DOHH2 (cell line): Measurements from ENCODE around the gene TMEM18.

Experiments used
- H3F3A ChIP-seq: fragments of 200-600 bp; sonication (generic), shearing (Covaris generic); 2 replicates; pipeline ENCODE4 v1.6.0; 2016; ENCODE audit warnings: antibody characterized with exemption, mild to moderate bottlenecking; ENCODE audit not compliant: control insufficient read depth, insufficient read depth
- H3K27ac ChIP-seq: fragments of 200-600 bp; sonication (generic); 2 replicates; pipeline ENCODE4 v1.5.1; 2014; ENCODE audit warnings: low read depth, mild to moderate bottlenecking, low read length, moderate library complexity
- H3K27me3 ChIP-seq: fragments of 200-600 bp; sonication (generic); 2 replicates; pipeline ENCODE4 v1.6.1; 2014; ENCODE audit warnings: mild to moderate bottlenecking, low read length, mixed read lengths; ENCODE audit not compliant: control insufficient read depth
- H3K36me3 ChIP-seq: fragments of 200-600 bp; sonication (generic); 2 replicates; pipeline ENCODE4 v1.6.1; 2014; ENCODE audit warnings: mild to moderate bottlenecking, low read length, moderate library complexity, mixed read lengths; ENCODE audit not compliant: control insufficient read depth
- H3K4me1 ChIP-seq: fragments of 200-600 bp; sonication (generic); 2 replicates; pipeline ENCODE4 v1.6.1; 2014; ENCODE audit warnings: mild to moderate bottlenecking, low read length, mixed read lengths; ENCODE audit not compliant: control insufficient read depth
- H3K4me2 ChIP-seq: fragments of 200-600 bp; sonication (generic); 2 replicates; pipeline ENCODE4 v1.6.0; 2014; ENCODE audit warnings: mild to moderate bottlenecking, low read length, moderate library complexity
- H3K4me3 ChIP-seq: fragments of 200-600 bp; sonication (generic); 2 replicates; pipeline ENCODE4 v1.5.1; 2014; ENCODE audit warnings: mild to moderate bottlenecking, low read length, mixed read lengths
- H3K79me2 ChIP-seq: fragments of 200-600 bp; sonication (generic); 2 replicates; pipeline ENCODE4 v1.6.1; 2014; ENCODE audit warnings: mild to moderate bottlenecking, low read length, mixed read lengths; ENCODE audit not compliant: control insufficient read depth
- H3K9me2 ChIP-seq: fragments of 200-600 bp; sonication (generic); replicated peaks from 2 replicates; pipeline ENCODE4 v1.6.1; 2014; ENCODE audit warnings: mild to moderate bottlenecking, low read length, mixed read lengths; ENCODE audit not compliant: control insufficient read depth
- H3K9me3 ChIP-seq: fragments of 200-600 bp; sonication (generic); 2 replicates; pipeline ENCODE4 v1.6.1; 2014; ENCODE audit warnings: antibody characterized with exemption, low read length, mixed read lengths; ENCODE audit not compliant: control insufficient read depth, insufficient read depth
- H4K20me1 ChIP-seq: fragments of 200-600 bp; sonication (generic); 2 replicates; pipeline ENCODE4 v1.6.0; 2014; ENCODE audit warnings: low read depth, mild to moderate bottlenecking, antibody characterized with exemption, low read length, moderate library complexity; ENCODE audit not compliant: control insufficient read depth, insufficient read depth
- EZH2phosphoT487 ChIP-seq: fragments of 200-600 bp; sonication (generic); IDR thresholded peaks from 2 replicates; pipeline ENCODE4 v1.6.1; 2017; ENCODE audit warnings: borderline replicate concordance, mild to moderate bottlenecking, antibody characterized with exemption, low read length, moderate library complexity, mixed read lengths
- TF ChIP-seq, protein P1 (sequence below): fragments of 200-600 bp; sonication (generic); IDR thresholded peaks from one replicate; pipeline ENCODE4 v1.5.1; 2014; ENCODE audit warnings: antibody characterized with exemption, mild to moderate bottlenecking, low read depth, low read length; ENCODE audit not compliant: poor library complexity, severe bottlenecking

TMEM18 gene

GRCh38 chr2:671072-671471 is 6.1 kb downstream of the TMEM18 start:
- no peaks in the 10 kb centered on the region for H3K9me2 ChIP-seq
- TF ChIP-seq EZH2phosphoT487: no peak
- TF ChIP-seq, protein P1, sequence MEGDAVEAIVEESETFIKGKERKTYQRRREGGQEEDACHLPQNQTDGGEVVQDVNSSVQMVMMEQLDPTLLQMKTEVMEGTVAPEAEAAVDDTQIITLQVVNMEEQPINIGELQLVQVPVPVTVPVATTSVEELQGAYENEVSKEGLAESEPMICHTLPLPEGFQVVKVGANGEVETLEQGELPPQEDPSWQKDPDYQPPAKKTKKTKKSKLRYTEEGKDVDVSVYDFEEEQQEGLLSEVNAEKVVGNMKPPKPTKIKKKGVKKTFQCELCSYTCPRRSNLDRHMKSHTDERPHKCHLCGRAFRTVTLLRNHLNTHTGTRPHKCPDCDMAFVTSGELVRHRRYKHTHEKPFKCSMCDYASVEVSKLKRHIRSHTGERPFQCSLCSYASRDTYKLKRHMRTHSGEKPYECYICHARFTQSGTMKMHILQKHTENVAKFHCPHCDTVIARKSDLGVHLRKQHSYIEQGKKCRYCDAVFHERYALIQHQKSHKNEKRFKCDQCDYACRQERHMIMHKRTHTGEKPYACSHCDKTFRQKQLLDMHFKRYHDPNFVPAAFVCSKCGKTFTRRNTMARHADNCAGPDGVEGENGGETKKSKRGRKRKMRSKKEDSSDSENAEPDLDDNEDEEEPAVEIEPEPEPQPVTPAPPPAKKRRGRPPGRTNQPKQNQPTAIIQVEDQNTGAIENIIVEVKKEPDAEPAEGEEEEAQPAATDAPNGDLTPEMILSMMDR: no peak
- no peak overlapping the region for H3K4me2 ChIP-seq
- H3K9me3 ChIP-seq: no peaks in the 10 kb centered on the region
- no peaks in the 10 kb centered on the region for H3K27me3 ChIP-seq
- H3K4me3 ChIP-seq: no peak overlapping the region
- peaks cover 41% of the 10 kb centered on the region for H3K79me2 ChIP-seq
- H3K36me3 ChIP-seq: peaks cover 81% of the 10 kb centered on the region
- H4K20me1 ChIP-seq: peaks cover 20% of the 10 kb centered on the region
- no peak overlapping the region for H3K27ac ChIP-seq
- H3K4me1 ChIP-seq: peaks cover 20% of the 10 kb centered on the region
- H3F3A ChIP-seq: no peaks in the 10 kb centered on the region

- TF ChIP-seq EZH2phosphoT487: no peak
- TF ChIP-seq, protein P1: no peak
- Histone ChIP-seq H3F3A (no peaks in the 10 kb centered on the region), H4K20me1 (peaks cover 15% of the 10 kb centered on the region), H3K4me1 (peaks cover 16% of the 10 kb centered on the region), H3K4me2 (no peak overlapping the region), H3K79me2 (peaks cover 37% of the 10 kb centered on the region), H3K27ac (no peak overlapping the region), H3K9me3 (no peaks in the 10 kb centered on the region), H3K9me2 (no peaks in the 10 kb centered on the region), H3K4me3 (no peak overlapping the region), H3K36me3 (peaks cover 81% of the 10 kb centered on the region), H3K27me3 (no peaks in the 10 kb centered on the region)
These were observed 6.6 kb downstream of the TMEM18 start for GRCh38 chr2:670637-671036.

DNA sequence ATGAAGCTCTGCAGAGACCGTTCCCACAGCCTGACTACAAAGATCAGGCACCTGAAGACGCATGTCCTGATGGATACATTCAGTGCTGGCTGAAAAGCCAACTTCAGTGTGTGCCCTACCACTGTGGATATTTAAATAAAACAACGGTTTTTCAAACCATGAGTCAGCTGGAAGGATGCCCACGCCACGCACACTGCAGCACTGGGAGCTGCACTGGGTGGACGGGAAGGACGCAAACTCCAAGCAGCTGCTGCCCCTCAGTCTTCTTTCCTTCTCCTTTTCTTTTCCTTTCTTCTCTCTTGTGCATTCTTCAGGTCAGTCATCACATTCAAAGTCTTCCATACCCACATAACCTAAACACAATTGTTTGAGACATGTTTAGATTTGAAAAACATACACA is 7.9 kb downstream of the TMEM18 start:
- Histone ChIP-seq H3K4me3 (no peak overlapping the region), H3F3A (no peaks in the 10 kb centered on the region), H3K4me1 (peaks cover 3% of the 10 kb centered on the region), H3K27ac (no peak overlapping the region), H3K9me2 (no peaks in the 10 kb centered on the region), H3K27me3 (no peaks in the 10 kb centered on the region), H4K20me1 (0 out of 2 replicates have a peak, but pooled peaks cover 7% of the 10 kb centered on the region), H3K9me3 (no peaks in the 10 kb centered on the region), H3K36me3 (peaks cover 70% of the 10 kb centered on the region), H3K4me2 (no peak overlapping the region), H3K79me2 (peaks cover 24% of the 10 kb centered on the region)
- no peak for TF ChIP-seq EZH2phosphoT487
- TF ChIP-seq, protein P1: no peak

GRCh38 chr2:668000-668398 is 9.2 kb downstream of the TMEM18 start:
- TF ChIP-seq EZH2phosphoT487: no peak
- TF ChIP-seq, protein P1: no peak
- peaks cover 66% of the 10 kb centered on the region for H3K36me3 ChIP-seq

More at GRCh38 chr2:668000-668398, 9.2 kb downstream of the TMEM18 start:
- 0 out of 2 replicates have a peak, but pooled peaks cover 10% of the 10 kb centered on the region for H4K20me1 ChIP-seq
- no peaks in the 10 kb centered on the region for H3K9me2 ChIP-seq
- no peaks in the 10 kb centered on the region for H3K27me3 ChIP-seq
- H3K4me3 ChIP-seq: no peak overlapping the region
- no peaks in the 10 kb centered on the region; the same call in none of the 2 replicates for H3K4me1 ChIP-seq
- H3K79me2 ChIP-seq: peaks cover 10% of the 10 kb centered on the region
- no peaks in the 10 kb centered on the region for H3K9me3 ChIP-seq
- H3K4me2 ChIP-seq: no peak overlapping the region
- peaks cover 4% of the 10 kb centered on the region; the same call in 1 of the 2 replicates for H3F3A ChIP-seq
- H3K27ac ChIP-seq: no peak overlapping the region
